GM12874 (cell line): Measurements from ENCODE around the gene RAB11FIP4.

Experiments used
- TF ChIP-seq, protein P1 (sequence below): IDR thresholded peaks from 2 replicates; pipeline ENCODE4 v1.5.1; 2011; ENCODE audit warnings: low read depth, mild to moderate bottlenecking, control low read depth, low read length, moderate library complexity; ENCODE audit not compliant: insufficient read depth

RAB11FIP4 gene

GRCh38 chr17:31488264-31488981, 96.9 kb downstream of the RAB11FIP4 start:
- TF ChIP-seq, protein P1, sequence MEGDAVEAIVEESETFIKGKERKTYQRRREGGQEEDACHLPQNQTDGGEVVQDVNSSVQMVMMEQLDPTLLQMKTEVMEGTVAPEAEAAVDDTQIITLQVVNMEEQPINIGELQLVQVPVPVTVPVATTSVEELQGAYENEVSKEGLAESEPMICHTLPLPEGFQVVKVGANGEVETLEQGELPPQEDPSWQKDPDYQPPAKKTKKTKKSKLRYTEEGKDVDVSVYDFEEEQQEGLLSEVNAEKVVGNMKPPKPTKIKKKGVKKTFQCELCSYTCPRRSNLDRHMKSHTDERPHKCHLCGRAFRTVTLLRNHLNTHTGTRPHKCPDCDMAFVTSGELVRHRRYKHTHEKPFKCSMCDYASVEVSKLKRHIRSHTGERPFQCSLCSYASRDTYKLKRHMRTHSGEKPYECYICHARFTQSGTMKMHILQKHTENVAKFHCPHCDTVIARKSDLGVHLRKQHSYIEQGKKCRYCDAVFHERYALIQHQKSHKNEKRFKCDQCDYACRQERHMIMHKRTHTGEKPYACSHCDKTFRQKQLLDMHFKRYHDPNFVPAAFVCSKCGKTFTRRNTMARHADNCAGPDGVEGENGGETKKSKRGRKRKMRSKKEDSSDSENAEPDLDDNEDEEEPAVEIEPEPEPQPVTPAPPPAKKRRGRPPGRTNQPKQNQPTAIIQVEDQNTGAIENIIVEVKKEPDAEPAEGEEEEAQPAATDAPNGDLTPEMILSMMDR: no peak

DNA sequence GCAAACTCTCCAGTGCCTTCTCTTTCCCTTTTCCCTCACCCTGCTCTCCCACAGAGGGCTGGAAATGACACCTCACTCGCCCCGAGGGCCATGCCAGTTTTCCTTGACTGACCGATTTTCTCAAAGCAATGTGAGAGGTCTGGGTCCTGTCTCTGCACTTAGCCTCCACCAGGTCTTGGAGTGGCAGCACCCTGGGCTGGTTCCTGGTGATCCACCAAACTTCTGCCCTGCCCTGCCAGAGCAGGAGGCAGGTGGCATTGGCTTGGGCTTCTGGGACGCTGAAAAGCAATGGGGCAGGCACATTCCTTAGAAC, 97.5 kb downstream of the RAB11FIP4 start:
- TF ChIP-seq, protein P1: no peak

GRCh38 chr17:31489295-31490018, 98.0 kb downstream of the RAB11FIP4 start:
- TF ChIP-seq, protein P1: no peak

- TF ChIP-seq, protein P1: no peak
Observed at GRCh38 chr17:31490019-31490650, 98.7 kb downstream of the RAB11FIP4 start.

DNA sequence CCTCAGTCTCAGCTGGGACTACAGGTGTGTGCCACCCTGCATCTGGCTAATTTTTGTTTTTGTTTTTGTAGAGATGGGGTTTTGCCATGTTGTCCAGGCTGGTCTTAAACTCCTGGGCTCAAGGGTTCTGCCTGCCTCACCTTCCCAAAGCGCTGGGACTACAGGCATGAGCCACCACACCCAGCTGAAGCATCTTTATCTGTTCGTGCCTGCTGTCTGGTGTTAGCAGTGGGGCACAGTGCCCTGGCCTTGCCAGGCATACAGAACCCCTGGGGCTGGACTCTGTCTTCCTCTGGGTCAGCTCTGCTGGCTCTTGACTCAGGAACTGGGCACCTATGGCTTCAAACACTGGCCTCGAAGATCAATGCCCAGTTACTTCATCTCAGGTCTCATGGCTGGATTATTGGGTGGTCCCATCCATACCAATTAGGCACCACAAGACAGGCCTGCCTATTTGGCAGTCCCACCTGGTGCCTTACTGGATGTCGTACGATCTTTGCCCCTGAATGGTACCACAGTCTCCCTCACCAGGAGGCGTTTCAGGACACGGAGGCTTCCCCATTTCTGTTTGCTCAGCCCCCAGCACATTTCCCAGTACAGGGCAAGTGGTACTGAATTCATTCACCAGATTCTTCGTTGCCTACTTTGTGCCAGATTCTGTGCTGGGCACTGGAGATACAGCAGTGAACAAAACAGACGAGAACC, 99.3 kb downstream of the RAB11FIP4 start:
- TF ChIP-seq, protein P1: no peak

GRCh38 chr17:31491376-31492131, 100.1 kb downstream of the RAB11FIP4 start:
- TF ChIP-seq, protein P1: no peak

GRCh38 chr17:31492206-31492605, 100.7 kb downstream of the RAB11FIP4 start:
- TF ChIP-seq, protein P1: no peak
